VCaP (cell line): ENCODE results near the gene AP3D1.
"Not testable (repeated sequence)": the region's sequence is repeated elsewhere in the genome, so short reads cannot be mapped to it uniquely, and the experiment has no call there.

Source experiments
- H3K27ac ChIP-seq: fragments of 450-650 bp; 2 replicates; pipeline ENCODE4 v1.5.1; 2017
- CTCF ChIP-seq: fragments of 450-650 bp; conservative IDR thresholded peaks from 2 replicates; pipeline ENCODE4 v1.5.1; 2017; ENCODE audit warnings: mild to moderate bottlenecking, moderate library complexity

AP3D1 gene

GRCh38 chr19:2129022-2129421 lies 22.3 kb downstream of the AP3D1 start:
- TF ChIP-seq CTCF: no peak
- no peak overlapping the region for H3K27ac ChIP-seq

- not testable (repeated sequence) for H3K27ac ChIP-seq
Measured at GRCh38 chr19:2128252-2128651, 23.1 kb downstream of the AP3D1 start.

GRCh38 chr19:2127758-2128157 lies 23.6 kb downstream of the AP3D1 start:
- TF ChIP-seq CTCF: no peak
- no peak overlapping the region for H3K27ac ChIP-seq

- TF ChIP-seq CTCF: no peak
- no peak overlapping the region for H3K27ac ChIP-seq
Measured at GRCh38 chr19:2126879-2127518, 24.4 kb downstream of the AP3D1 start.

- H3K27ac ChIP-seq: no peak overlapping the region
- no peak for TF ChIP-seq CTCF
Measured at GRCh38 chr19:2123682-2124387, 27.5 kb downstream of the AP3D1 start.

- no peak for TF ChIP-seq CTCF
- H3K27ac ChIP-seq: no peak overlapping the region
Measured at GRCh38 chr19:2122982-2123381, 28.4 kb downstream of the AP3D1 start.

- H3K27ac ChIP-seq: no peak overlapping the region
- TF ChIP-seq CTCF: no peak
Measured at GRCh38 chr19:2122251-2122650, 29.1 kb downstream of the AP3D1 start.

- H3K27ac ChIP-seq: no peak overlapping the region
- no peak for TF ChIP-seq CTCF
Measured at GRCh38 chr19:2121416-2122051, 29.8 kb downstream of the AP3D1 start.
